PC-3 (cell line): Measurements from ENCODE around the gene RPS6KC1. TPM values are rescaled to one million over a fixed set of nuclear protein-coding genes. Genes with fewer than 3 reads are reported as not detected.
"Not testable (repeated sequence)": the region's sequence is repeated elsewhere in the genome, so short reads cannot be mapped to it uniquely, and the experiment has no call there.

Experiments
- ATAC-seq: fragments of 200-7000 bp; cut with Tn5 transposase; 2 replicates; pipeline ENCODE4 v1.9.1; 2020; ENCODE audit warnings: mild to moderate bottlenecking, moderate library complexity
- BruUV-seq: library from RNA; stranded (reverse); fragments of 400-500 nt; replicated peaks from 2 replicates; lab custom pipeline; 2021; lab: Mats Ljungman, UMichigan
- CTCF ChIA-PET: fragments of 300-600 bp; sonication (Branson Sonifier 250); formaldehyde crosslinking; loops from one replicate; lab custom pipeline; 2022; ENCODE audit warnings: antibody characterized with exemption; lab: Charles Lee
- POLR2A ChIA-PET: fragments of 300-600 bp; sonication (Branson Sonifier 250); formaldehyde crosslinking; loops from one replicate; lab custom pipeline; 2022; ENCODE audit warnings: antibody characterized with exemption; ENCODE audit not compliant: unreplicated experiment; lab: Charles Lee
- DNase-seq: peaks from one replicate; pipeline ENCODE4 v3.0.0-alpha.2; 2015
- H2AFZ ChIP-seq: fragments of 300-600 bp; sonication (generic); 2 replicates; pipeline ENCODE4 v1.6.0; 2016; ENCODE audit warnings: antibody characterized with exemption, low read length
- H3F3A ChIP-seq: fragments of 300-600 bp; sonication (generic); one replicate; pipeline ENCODE4 v1.6.0; 2017; ENCODE audit warnings: antibody characterized with exemption, low read length, control low read depth, mild to moderate bottlenecking; ENCODE audit not compliant: unreplicated experiment
- H3K27ac ChIP-seq: fragments of 300-600 bp; sonication (generic); 2 replicates; pipeline ENCODE4 v1.5.1; 2016; ENCODE audit warnings: mild to moderate bottlenecking, low read length
- H3K27me3 ChIP-seq: fragments of 300-600 bp; sonication (generic); 2 replicates; pipeline ENCODE4 v1.6.1; 2016; ENCODE audit warnings: low read length, mixed read lengths
- H3K36me3 ChIP-seq: fragments of 300-600 bp; sonication (generic); 2 replicates; pipeline ENCODE4 v1.6.1; 2016; ENCODE audit warnings: low read depth, mixed run types, low read length, mixed read lengths
- H3K4me1 ChIP-seq: fragments of 300-600 bp; sonication (generic); 2 replicates; pipeline ENCODE4 v1.5.1; 2016; ENCODE audit warnings: low read length; ENCODE audit not compliant: insufficient read depth
- H3K4me2 ChIP-seq: fragments of 300-600 bp; sonication (generic); 2 replicates; pipeline ENCODE4 v1.6.0; 2016; ENCODE audit warnings: low read length
- H3K4me3 ChIP-seq: fragments of 300-600 bp; sonication (generic); 2 replicates; pipeline ENCODE4 v1.5.1; 2016; ENCODE audit warnings: mild to moderate bottlenecking, low read length, mixed read lengths
- H3K79me2 ChIP-seq: fragments of 300-600 bp; sonication (generic); 2 replicates; pipeline ENCODE4 v1.6.1; 2017; ENCODE audit warnings: low read length, mixed read lengths
- H3K9ac ChIP-seq: fragments of 300-600 bp; sonication (generic); 2 replicates; pipeline ENCODE4 v1.6.0; 2016; ENCODE audit warnings: mild to moderate bottlenecking, low read length
- H3K9me2 ChIP-seq: fragments of 300-600 bp; sonication (generic); replicated peaks from 2 replicates; pipeline ENCODE4 v1.6.1; 2016; ENCODE audit warnings: mixed run types, low read length, mixed read lengths
- H3K9me3 ChIP-seq: fragments of 300-600 bp; sonication (generic); 2 replicates; pipeline ENCODE4 v1.6.1; 2016; ENCODE audit warnings: low read length, mixed read lengths
- H4K20me1 ChIP-seq: fragments of 300-600 bp; sonication (generic); 2 replicates; pipeline ENCODE4 v1.6.1; 2016; ENCODE audit warnings: low read length, mixed read lengths
- EZH2 ChIP-seq: fragments of 300-600 bp; sonication (generic); IDR thresholded peaks from one replicate; pipeline ENCODE4 v1.6.1; 2017; ENCODE audit warnings: antibody characterized with exemption, mild to moderate bottlenecking, low read length; ENCODE audit not compliant: unreplicated experiment
- EZH2phosphoT487 ChIP-seq: fragments of 300-600 bp; sonication (generic); IDR thresholded peaks from 2 replicates; pipeline ENCODE4 v1.6.1; 2018; ENCODE audit warnings: mild to moderate bottlenecking, antibody characterized with exemption, low read length, borderline replicate concordance
- intact Hi-C: fragments of 100-400 bp; cut with micrococcal nuclease; formaldehyde crosslinking; loops from 2 replicates; pipeline ENCODE4 v1.9.0; 2023
- total RNA-seq: library from RNA; depleted of rRNA; stranded (reverse); fragments of >200 nt; gene quantifications from 2 replicates; pipeline ENCODE4 v1.2.3, GENCODE V29; 2014
- TF ChIP-seq, protein P1 (sequence below): fragments of 300-600 bp; sonication (generic); conservative IDR thresholded peaks from 2 replicates; pipeline ENCODE4 v1.5.1; 2017; ENCODE audit warnings: antibody characterized with exemption, low read depth, mild to moderate bottlenecking, low read length

Gene RPS6KC1
- total RNA-seq, 1 experiment from 2014 or later, result 21.1 TPM

DNA sequence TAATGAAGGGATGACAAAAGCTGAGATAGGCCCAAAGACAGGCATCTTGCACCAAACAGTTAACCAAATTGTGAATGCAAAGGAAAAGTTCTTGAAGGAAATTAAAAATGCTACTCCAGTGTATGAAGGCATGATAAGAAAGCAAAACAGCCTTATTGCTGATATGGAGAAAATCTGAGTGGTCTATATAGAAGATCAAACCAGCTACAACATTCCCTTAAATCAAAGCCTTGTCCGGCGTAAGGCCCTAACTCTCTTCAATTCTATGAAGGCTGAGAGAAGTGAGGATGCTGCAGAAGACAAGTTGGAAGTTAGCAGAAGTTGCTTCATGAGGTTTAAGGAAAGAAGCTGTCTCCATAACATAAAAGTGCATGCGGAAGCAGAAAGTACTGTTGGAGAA is 31.0 kb upstream of the RPS6KC1 start:
- ChIA-PET POLR2A (interaction anchor here (0.6 kb wide), 1 partner anchor 18 kb away, joined by 3 read pairs; no protein-coding TSS in a partner anchor), CTCF (no interaction called here)
- H3K9ac ChIP-seq, result no peak overlapping the region
- no peaks in the 10 kb centered on the region for H3K36me3 ChIP-seq
- no peak overlapping the region for H2AFZ ChIP-seq
- H3K4me2 ChIP-seq, result no peak overlapping the region
- no TSS peak for BruUV-seq
- H3F3A ChIP-seq, result peaks cover 10% of the 10 kb centered on the region
- H3K79me2 ChIP-seq, result peaks cover 2% of the 10 kb centered on the region
- no peaks in the 10 kb centered on the region for H3K27me3 ChIP-seq
- H3K9me3 ChIP-seq, result no peaks in the 10 kb centered on the region
- no peak for DNase-seq
- no peak overlapping the region for H3K4me3 ChIP-seq
- H3K9me2 ChIP-seq, result no peaks in the 10 kb centered on the region
- H4K20me1 ChIP-seq, result no peaks in the 10 kb centered on the region
- no peak overlapping the region for H3K27ac ChIP-seq
- TF ChIP-seq EZH2 (no peak), EZH2phosphoT487 (no peak)
- TF ChIP-seq, protein P1, sequence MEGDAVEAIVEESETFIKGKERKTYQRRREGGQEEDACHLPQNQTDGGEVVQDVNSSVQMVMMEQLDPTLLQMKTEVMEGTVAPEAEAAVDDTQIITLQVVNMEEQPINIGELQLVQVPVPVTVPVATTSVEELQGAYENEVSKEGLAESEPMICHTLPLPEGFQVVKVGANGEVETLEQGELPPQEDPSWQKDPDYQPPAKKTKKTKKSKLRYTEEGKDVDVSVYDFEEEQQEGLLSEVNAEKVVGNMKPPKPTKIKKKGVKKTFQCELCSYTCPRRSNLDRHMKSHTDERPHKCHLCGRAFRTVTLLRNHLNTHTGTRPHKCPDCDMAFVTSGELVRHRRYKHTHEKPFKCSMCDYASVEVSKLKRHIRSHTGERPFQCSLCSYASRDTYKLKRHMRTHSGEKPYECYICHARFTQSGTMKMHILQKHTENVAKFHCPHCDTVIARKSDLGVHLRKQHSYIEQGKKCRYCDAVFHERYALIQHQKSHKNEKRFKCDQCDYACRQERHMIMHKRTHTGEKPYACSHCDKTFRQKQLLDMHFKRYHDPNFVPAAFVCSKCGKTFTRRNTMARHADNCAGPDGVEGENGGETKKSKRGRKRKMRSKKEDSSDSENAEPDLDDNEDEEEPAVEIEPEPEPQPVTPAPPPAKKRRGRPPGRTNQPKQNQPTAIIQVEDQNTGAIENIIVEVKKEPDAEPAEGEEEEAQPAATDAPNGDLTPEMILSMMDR, result no peak
- peaks cover 30% of the 10 kb centered on the region for H3K4me1 ChIP-seq
- ATAC-seq, result no peak
- intact Hi-C loops, result no loop called here

DNA sequence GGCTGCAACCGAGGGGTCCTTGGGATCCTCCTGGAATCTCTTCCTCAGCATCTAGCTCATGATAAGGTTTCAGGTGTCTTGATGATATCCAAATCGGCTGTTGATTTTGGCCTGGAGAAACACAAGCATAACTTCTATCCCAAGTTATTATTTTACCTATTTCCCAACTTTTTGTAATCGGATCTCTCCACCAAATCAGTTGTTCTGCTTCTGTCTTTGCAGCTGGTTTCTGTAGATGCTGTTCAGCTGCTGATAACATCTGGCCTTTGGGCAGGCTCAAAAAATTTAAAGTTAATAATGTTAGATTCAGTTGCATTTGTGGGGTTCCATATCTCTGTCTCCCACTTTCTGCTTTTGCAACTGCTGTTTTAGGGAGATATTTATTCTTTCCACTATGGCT is 24.0 kb upstream of the RPS6KC1 start:
- ATAC-seq, DNase-seq, H4K20me1 ChIP-seq, POLR2A ChIA-PET, H3K4me3 ChIP-seq, H3K9me2 ChIP-seq, H2AFZ ChIP-seq, H3K9me3 ChIP-seq, H3K4me2 ChIP-seq, H3F3A ChIP-seq, H3K79me2 ChIP-seq, BruUV-seq, H3K9ac ChIP-seq, H3K27ac ChIP-seq, H3K4me1 ChIP-seq, CTCF ChIA-PET, H3K36me3 ChIP-seq, H3K27me3 ChIP-seq, intact Hi-C loops: not testable (repeated sequence)

DNA sequence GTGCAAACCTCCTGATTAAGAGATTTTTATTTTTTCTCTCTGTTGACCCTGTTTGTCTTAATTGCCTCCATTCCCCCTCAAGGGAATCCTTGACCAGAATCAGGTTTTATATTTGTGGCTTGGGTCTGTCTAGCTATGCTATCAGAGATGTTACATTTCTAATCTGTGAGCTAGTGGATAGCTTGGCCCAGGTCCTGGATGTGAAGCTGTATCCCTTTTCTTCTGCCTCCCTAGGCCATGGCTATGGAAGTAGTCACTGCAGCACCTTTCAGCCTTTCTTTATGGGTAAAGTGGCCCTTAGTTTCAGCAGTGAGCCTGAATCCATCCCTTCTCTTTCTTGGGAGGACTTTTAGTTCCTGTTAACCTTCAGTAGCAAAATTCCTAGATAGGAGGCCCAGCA is 18.4 kb upstream of the RPS6KC1 start:
- Histone ChIP-seq H3K79me2 (no peaks in the 10 kb centered on the region), H3K9me2 (no peaks in the 10 kb centered on the region), H3K4me3 (no peak overlapping the region), H3K27ac (no peak overlapping the region), H3K36me3 (no peaks in the 10 kb centered on the region), H3K4me1 (no peaks in the 10 kb centered on the region), H3K27me3 (no peaks in the 10 kb centered on the region), H4K20me1 (no peaks in the 10 kb centered on the region), H2AFZ (no peak overlapping the region), H3K4me2 (no peak overlapping the region), H3F3A (no peaks in the 10 kb centered on the region), H3K9ac (no peak overlapping the region), H3K9me3 (no peaks in the 10 kb centered on the region)
- ChIA-PET CTCF (no interaction called here), POLR2A (no interaction called here)
- ATAC-seq, result no peak
- DNase-seq, result no peak
- intact Hi-C loops, result no loop called here
- no TSS peak for BruUV-seq
- TF ChIP-seq EZH2phosphoT487, result no peak
- TF ChIP-seq EZH2, result no peak
- TF ChIP-seq, protein P1, result no peak
